Epithelial cell of esophagus (primary cell): ENCODE results near the gene GIPC3.

Experiments used
- DNase-seq: peaks from one replicate; pipeline ENCODE4 v3.0.0; 2010; ENCODE audit warnings: low read depth
- H3K4me3 ChIP-seq: 2 replicates; pipeline ENCODE4 v1.5.1; 2011; ENCODE audit warnings: mild to moderate bottlenecking, low read length, control low read depth
- TF ChIP-seq, protein P1 (sequence below): IDR thresholded peaks from 2 replicates; pipeline ENCODE4 v1.5.1; 2011; ENCODE audit warnings: low read depth, mild to moderate bottlenecking, low read length, control low read depth, inconsistent platforms; ENCODE audit not compliant: insufficient read depth; ENCODE audit errors: missing control alignments

The GIPC3 gene

DNA sequence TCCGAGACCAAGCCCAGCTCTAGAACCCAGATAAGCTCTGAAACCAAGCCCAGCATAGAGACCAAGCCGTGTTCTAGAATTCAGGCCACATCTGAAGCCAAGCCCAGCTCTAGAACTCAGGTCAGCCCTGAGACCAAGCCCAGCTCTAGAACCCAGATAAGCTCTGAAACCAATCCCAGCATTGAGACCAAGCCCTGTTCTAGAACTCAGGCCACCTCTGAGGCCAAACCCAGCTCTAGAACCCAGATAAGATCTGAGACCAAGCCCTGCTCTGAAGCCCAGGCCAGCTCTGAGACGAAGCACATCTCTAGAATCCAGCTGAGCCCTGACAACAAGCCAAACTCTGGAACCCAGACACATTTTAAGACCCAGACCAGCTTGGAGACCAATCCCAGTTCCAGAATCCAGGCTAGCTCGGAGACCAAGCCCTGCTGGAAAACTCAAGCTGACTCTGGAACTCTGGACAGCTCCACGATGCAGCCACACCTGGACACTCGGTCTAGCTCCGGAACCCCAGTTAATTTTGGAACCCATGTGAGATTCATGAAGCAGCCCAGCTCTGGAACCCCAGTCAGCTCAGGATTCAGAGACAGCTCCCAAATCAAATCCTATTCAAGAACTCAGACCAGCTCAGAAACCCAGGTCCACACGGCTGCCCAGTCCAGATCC, 5.8 kb downstream of the GIPC3 start:
- no peak for DNase-seq
- TF ChIP-seq, protein P1, sequence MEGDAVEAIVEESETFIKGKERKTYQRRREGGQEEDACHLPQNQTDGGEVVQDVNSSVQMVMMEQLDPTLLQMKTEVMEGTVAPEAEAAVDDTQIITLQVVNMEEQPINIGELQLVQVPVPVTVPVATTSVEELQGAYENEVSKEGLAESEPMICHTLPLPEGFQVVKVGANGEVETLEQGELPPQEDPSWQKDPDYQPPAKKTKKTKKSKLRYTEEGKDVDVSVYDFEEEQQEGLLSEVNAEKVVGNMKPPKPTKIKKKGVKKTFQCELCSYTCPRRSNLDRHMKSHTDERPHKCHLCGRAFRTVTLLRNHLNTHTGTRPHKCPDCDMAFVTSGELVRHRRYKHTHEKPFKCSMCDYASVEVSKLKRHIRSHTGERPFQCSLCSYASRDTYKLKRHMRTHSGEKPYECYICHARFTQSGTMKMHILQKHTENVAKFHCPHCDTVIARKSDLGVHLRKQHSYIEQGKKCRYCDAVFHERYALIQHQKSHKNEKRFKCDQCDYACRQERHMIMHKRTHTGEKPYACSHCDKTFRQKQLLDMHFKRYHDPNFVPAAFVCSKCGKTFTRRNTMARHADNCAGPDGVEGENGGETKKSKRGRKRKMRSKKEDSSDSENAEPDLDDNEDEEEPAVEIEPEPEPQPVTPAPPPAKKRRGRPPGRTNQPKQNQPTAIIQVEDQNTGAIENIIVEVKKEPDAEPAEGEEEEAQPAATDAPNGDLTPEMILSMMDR, result no peak
- no peak overlapping the region for H3K4me3 ChIP-seq

DNA sequence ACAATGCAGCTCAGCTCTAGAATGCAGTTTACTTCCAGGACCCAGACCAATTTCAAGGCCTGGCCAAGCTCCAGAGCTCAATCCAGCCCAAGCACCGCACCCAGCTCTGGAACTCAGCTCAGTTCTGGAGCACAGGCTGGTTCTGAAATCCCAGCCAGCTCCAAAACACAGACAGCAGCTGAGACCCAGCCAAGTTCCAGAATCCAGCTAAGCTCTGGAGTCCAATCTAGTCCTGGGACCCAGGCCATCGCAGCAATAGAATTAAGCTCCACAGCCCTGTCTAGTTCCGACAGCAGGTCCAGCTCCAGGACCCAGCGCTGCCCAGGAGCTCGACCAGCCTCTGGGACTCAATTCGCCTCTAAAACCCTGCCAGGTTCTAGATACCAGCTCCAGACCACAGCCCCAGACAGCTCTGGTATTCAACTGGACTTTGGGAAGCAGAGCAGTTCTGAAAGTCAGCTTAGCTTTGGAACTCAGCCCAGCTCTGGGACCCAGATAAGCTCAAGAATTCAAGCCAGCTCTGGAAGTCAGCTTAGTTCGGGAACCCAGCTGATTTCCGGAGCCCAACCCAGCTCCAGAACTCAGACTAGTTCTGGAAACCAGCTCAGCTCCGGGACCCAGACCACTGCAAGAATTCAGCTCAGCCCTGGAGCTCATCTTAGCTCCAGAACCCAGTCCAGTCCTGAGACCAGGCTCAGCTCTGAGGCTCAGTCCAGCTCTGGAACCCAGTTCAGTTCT, 6.8 kb downstream of the GIPC3 start:
- TF ChIP-seq, protein P1, result no peak
- no peak for DNase-seq
- no peak overlapping the region for H3K4me3 ChIP-seq

DNA sequence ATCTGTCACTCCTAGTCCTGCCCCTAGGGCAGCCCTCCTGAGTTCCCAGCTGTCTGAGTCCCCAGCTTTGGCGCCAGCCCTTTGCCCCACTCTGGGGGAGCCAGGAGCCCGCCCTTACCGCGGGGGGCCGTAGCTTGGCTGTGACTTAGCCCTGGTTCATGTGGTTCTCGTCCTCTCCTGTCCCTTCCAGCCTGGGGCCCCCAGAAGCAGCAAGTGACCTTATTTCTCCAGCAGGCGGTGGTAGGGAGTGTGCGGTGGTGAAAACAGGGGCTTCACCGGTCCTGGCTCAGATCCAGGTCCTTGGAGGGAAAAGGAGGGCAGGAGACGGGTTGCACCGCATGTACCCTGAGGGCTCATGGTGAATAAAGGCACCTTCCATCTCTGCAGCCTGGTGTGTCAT, 7.9 kb downstream of the GIPC3 start:
- TF ChIP-seq, protein P1, result no peak
- DNase-seq, result no peak
- H3K4me3 ChIP-seq, result no peak overlapping the region

DNA sequence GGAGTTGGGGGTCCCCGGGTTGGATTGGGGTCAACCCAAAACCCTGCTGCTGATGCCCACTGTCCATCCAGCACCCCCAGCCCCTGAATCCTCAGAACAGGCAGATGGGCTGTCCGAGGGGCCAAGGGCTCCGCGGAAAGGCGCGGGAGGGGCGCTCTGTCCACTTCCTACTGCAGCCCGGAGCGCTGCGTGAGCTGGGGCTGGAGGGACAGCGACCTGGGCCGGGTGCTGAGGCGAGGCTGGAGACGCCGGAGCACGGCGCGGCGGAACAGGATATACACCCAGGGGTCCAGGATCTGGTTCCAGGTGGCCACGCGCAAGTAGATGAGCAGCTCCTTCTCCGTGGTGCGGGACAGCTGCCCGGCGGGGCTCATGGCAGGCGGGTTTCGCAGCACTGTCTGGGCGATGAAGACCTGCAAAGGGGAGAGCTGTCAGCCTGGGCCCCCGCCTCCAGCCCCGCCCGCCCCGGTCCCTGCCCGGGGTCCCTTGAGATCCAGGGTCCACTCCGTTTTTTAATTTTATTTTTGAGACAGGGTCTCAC, 10.3 kb downstream of the GIPC3 start:
- no peak for DNase-seq

DNA sequence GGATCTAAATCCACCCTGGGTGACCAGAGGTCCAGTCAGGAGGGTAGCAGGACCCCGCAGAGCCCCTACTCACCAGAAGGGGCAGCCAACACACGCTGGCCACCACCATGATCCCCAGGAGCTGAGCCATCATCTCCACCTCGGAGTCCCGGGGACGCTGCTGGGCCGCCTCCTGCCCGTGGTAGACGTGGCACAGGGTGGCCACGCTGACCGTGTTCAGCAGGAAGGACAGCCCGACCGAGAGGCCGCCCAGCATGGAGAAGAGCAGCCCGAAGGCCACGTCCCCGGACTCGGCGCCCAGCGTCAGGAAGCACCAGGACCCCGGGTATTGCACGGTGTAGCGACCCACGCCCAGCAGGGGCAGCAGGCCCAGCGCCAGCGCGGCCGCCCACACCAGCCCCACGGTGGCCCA, 14.5 kb downstream of the GIPC3 start:
- H3K4me3 ChIP-seq, result no peak overlapping the region
- TF ChIP-seq, protein P1, result no peak
- no peak for DNase-seq

More for the DNA sequence above, 10.3 kb downstream of the GIPC3 start:
- no peak overlapping the region for H3K4me3 ChIP-seq
- TF ChIP-seq, protein P1, result no peak

DNA sequence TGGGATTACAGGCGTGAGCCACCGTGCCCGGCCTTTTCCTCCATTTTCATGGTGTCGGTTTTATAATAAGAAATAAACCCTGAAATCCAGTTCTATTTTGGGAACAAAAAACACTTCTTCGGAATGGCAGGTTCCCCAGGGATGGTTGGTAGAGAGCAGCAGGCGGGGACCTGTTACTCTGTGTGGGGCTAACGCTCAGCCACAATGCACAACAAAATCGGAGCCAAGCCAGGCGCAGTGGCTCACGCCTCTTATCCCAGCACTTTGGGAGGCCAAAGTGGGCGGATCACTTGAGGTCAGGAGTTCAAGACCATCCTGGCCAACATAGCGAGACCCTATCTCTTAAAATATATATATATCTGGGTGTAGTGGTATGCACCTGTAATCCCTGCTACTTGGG, 15.7 kb downstream of the GIPC3 start:
- no peak for DNase-seq
- TF ChIP-seq, protein P1, result no peak
- no peak overlapping the region for H3K4me3 ChIP-seq
